GM19372 (cell line): ENCODE data around the gene SERBP1.
"Not testable (repeated sequence)": the region's sequence is repeated elsewhere in the genome, so short reads cannot be mapped to it uniquely, and the experiment has no call there.

Source experiments
- ATAC-seq: cut with Tn5 transposase; IDR thresholded peaks from one replicate; pipeline ENCODE4 v1.9.1; 2021; ENCODE audit warnings: mild to moderate bottlenecking, low read depth, moderate library complexity; ENCODE audit not compliant: unreplicated experiment

Gene SERBP1

GRCh38 chr1:67430358-67431155 is at the start of gene SERBP1:
Gene SERBP1, minus strand, starts transcription at chr1:67430402. Its CDS starts 102 bp downstream, at chr1:67430300.
- ATAC-seq = peak; percentile 82

GRCh38 chr1:67479146-67479891 is 49.1 kb upstream of the SERBP1 start:
- ATAC-seq = no peak

- no peak for ATAC-seq
Observed at GRCh38 chr1:67476906-67477305, 46.7 kb upstream of the SERBP1 start.

- ATAC-seq = no peak
Observed at GRCh38 chr1:67476006-67476482, 45.8 kb upstream of the SERBP1 start.

GRCh38 chr1:67472056-67472455 is 41.9 kb upstream of the SERBP1 start:
- no peak for ATAC-seq

- ATAC-seq = no peak
Observed at GRCh38 chr1:67469431-67469830, 39.2 kb upstream of the SERBP1 start.

- ATAC-seq = no peak
Observed at GRCh38 chr1:67468066-67468718, 38.0 kb upstream of the SERBP1 start.

GRCh38 chr1:67465375-67465774 is 35.2 kb upstream of the SERBP1 start:
- ATAC-seq = no peak

- no peak for ATAC-seq
Observed at GRCh38 chr1:67464746-67465145, 34.5 kb upstream of the SERBP1 start.

- ATAC-seq = no peak
Observed at GRCh38 chr1:67464058-67464457, 33.9 kb upstream of the SERBP1 start.

GRCh38 chr1:67463298-67463955 is 33.2 kb upstream of the SERBP1 start:
- ATAC-seq = no peak

GRCh38 chr1:67460676-67461500 is 30.7 kb upstream of the SERBP1 start:
- no peak for ATAC-seq

GRCh38 chr1:67459068-67459467 is 28.9 kb upstream of the SERBP1 start:
- no peak for ATAC-seq

- no peak for ATAC-seq
Observed at GRCh38 chr1:67458663-67459062, 28.5 kb upstream of the SERBP1 start.

GRCh38 chr1:67457247-67457646 is 27.0 kb upstream of the SERBP1 start:
- no peak for ATAC-seq

GRCh38 chr1:67451815-67452214 is 21.6 kb upstream of the SERBP1 start:
- ATAC-seq = no peak

- no peak for ATAC-seq
Observed at GRCh38 chr1:67451356-67451755, 21.2 kb upstream of the SERBP1 start.

- no peak for ATAC-seq
Observed at GRCh38 chr1:67446893-67447292, 16.7 kb upstream of the SERBP1 start.

GRCh38 chr1:67446014-67446413 is 15.8 kb upstream of the SERBP1 start:
- ATAC-seq = not testable (repeated sequence)
